DMS153 treated with DMSO at 0.1 percent for 48 hours (cell line): ENCODE results near the gene YOD1.

ENCODE experiments used
- DNase-seq: peaks from one replicate; lab custom pipeline; 2025; ENCODE audit not compliant: unreplicated experiment; lab: John Stamatoyannopoulos, UW

Gene YOD1

DNA sequence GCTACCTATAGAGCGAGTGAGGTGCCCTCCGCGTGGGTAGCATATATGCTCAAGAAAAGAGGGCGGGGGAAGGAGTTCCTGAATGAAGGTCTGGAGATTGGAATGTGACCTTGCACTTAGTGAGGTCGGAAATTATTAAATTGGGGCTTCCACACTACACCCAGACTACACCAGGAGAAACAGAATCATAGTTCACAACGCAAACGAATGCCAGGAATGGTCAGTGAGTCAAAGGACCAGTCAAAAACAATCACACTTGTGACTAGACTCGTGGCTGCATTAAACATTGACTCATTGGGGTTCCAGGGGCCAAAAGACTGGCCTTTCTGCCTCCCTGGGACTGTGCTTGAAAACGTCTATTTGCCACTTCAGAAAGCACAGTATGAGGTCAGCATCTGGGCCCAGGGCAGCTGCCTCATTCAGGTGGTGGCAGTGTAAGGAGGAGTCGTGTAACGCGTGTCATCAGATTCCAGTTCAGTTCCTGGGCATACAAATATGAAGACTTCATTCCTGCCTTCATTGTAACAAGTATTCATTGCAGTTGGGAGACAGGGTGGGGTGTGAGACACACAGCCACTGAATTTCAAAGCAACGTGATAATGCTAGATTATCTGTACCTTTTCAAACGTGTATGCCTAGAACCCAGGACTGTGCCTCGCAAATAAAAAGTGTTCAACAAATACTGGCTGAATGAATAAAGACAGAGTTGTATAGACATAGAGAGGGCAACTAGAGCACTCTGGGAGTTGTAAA, at the start of gene YOD1:
Gene YOD1 (minus strand): TSS at position 18 of the 753 bp plus-strand sequence. CDS start 178 bp downstream, outside the sequence.
- peak; percentile 63 for DNase-seq

GRCh38 chr1:207097871-207098324, 46.9 kb upstream of the YOD1 start:
- DNase-seq, result no peak

GRCh38 chr1:207093944-207094343, 42.9 kb upstream of the YOD1 start:
- DNase-seq, result no peak

DNA sequence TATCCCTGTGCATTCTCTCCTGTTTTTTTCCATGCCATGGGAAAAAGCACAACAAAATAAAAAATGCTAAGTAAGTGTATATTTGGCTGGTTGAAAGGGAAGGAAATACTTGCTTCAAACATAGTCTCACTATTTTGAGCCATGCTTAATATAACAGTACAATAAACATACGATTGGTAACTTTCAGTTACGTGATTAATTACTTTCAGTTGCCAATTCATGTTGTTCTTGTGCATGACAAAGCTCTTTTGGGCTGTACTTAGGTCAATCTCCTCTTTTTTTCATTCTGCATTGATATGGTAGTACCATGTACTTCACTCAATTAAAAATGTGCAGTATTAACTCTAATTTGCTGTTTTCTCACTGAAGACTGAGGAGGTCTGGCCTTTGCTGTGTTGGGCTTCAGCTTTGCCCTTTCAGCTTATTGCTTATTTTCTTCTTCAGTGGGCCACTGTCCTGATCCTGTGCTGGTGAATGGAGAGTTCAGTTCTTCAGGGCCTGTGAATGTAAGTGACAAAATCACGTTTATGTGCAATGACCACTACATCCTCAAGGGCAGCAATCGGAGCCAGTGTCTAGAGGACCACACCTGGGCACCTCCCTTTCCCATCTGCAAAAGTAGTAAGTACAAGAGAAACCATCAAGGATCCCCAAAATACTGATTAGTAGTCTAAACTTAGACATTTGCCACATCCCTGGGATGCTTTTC, 40.3 kb upstream of the YOD1 start:
- DNase-seq, result no peak

- DNase-seq, result no peak
Observed at GRCh38 chr1:207089627-207090355, 38.8 kb upstream of the YOD1 start.

DNA sequence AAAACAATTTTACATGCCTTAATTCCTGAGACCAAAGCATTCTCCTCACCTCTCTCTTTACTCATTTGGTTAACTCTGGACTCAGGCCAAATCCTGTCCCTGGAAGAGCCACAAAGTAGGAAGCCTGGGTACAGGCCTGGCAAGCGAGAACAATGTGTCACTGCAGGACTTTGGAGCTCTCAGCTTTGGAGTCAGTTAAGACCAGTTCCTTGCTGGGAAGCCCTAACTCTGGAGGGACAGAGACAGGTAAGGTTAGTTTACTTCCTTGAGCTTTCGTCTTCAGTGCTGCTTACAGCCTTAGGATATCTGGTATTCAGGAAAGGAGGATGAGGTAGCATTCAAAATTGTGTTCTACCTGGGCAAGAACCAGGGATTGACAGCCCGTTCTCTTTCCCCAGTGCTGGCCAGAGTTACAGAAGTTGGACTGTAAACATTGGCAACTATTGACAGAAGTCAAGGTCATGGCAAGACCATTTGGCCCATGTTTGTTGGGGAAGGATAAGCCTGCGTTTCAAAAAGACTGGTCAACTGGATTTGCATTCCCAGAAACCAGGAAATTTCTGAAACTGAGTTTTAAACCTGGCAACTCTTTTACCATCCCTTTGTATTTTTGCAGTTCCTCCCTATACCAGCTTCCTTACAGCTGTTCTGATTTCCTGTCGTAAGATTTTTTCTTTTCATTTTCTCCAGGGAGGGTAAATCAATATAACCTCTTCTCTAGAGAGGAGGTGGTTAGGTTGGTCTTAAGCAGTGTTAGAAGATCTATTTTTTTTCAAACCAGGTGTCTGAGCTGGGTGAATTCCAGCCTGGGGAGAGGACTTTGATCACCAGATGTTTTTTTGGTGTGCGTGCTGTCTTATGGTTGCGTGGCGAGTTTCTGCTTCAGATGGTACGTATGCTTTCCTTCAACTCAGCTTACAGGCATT, 38.0 kb upstream of the YOD1 start, which contains the start of gene C4BPB:
Gene C4BPB (plus strand): TSS at position 160 of the 926 bp plus-strand sequence. CDS start 672 bp downstream, at position 832.
- DNase-seq, result no peak

- DNase-seq, result no peak
Observed at GRCh38 chr1:207088161-207088560, 37.2 kb upstream of the YOD1 start.

DNA sequence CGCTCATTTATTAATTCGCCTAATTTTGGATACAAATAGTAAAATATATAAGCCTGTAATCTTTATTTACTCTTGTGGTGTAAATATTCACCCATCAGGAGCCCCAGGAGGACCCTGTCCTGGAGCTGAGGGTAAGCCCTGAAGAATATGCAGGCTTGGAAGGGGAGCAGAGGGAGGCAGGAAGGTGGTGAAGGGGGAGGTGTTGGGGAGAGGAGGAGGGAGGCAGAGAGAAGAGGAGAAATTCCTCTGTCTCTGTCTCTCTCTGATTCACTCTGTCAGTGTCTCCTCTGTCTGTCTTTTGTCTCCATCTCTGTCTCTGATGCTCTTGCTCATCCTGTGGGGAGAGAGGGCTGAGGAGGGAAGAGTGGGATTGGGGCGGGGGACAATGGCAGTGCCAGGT, 34.9 kb upstream of the YOD1 start:
- no peak for DNase-seq

DNA sequence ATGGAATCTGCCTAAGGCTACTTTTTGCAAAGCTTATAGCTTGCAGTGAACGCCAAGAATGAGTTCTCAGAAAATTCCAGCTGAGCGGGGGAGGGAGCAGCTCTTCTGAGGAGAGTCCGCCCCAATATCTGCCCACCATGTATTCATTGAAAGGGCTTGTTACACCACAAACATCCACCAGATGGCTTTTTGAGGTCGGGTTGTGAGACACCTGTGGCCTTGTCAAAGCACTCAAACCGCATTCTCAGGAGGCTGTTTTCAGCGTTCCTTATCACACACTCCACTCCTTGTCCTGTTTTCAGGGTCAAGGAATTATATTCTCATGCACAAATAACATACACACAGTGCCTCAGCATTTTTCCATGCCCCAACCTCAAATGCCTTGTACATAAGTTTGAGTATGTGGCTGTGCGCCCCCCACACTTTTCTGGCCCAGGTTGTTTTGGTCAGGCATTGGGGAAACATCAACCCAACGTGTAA, 33.7 kb upstream of the YOD1 start:
- DNase-seq, result peak; percentile 73

DNA sequence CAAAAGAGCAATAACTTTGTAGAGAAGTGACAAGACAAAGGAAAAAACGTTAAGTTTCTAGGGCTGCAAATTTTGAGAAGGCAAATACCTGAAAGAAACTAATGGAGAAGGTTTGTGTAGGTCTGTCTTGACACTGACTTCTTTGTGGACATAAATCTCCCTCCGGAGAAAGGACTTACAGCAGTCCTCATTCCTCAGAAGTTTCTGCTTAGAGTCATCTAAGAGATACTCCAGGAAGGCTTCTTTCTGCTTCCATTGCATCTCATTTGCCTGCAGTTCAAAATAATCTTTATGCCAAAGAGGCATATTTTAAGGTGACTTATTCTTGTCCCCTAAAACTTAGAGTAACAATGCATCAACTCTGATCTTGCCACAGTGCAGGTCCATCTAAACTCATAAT, 33.2 kb upstream of the YOD1 start:
- no peak for DNase-seq

- no peak for DNase-seq
Observed at GRCh38 chr1:207081806-207082205, 30.8 kb upstream of the YOD1 start.

DNA sequence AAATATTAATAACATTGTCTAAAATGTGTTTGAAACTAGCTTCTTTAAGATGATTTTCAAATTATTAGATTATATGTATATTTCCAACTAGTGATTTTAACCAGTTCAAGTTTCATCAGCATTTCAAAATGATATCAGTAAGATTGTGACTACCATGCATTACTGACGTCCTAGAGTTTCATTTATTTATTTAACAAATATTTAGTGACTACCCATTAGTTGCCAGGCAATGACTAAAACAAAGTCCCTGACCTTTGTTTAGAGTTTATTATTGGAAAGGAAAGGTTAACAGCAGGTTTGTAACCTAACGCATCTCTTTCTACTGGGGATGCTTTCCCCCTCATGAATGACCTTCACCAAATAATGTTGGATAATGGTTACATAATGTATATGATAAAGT, 30.1 kb upstream of the YOD1 start:
- DNase-seq, result no peak

GRCh38 chr1:207079706-207080241, 28.8 kb upstream of the YOD1 start:
- DNase-seq, result no peak

DNA sequence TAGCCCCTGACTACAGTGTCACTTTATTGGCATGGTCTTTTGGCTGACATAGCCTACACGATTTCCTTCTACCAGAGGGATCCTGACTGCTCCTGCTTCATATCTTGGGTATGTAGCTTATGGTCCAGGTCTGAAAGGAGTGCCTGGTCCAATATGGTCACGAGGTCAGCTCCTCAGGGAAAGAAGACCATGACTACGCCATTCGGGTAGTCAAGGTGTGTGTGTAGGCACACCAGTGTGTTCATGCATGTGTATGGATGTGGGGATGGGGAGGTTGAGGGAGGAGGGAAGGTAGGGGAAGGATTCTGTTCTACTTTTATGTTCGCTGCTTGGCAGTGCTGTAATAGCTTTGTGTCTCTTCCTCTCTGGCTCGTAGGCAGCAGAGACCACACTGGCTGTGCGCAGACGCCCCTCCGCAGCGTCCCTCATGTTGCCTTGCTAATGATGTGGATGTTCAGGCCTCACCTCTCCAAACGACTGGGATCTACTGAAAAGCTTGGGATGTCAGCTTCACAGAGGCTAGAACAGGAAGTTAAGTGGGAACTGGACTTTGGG, 27.6 kb upstream of the YOD1 start:
- no peak for DNase-seq

DNA sequence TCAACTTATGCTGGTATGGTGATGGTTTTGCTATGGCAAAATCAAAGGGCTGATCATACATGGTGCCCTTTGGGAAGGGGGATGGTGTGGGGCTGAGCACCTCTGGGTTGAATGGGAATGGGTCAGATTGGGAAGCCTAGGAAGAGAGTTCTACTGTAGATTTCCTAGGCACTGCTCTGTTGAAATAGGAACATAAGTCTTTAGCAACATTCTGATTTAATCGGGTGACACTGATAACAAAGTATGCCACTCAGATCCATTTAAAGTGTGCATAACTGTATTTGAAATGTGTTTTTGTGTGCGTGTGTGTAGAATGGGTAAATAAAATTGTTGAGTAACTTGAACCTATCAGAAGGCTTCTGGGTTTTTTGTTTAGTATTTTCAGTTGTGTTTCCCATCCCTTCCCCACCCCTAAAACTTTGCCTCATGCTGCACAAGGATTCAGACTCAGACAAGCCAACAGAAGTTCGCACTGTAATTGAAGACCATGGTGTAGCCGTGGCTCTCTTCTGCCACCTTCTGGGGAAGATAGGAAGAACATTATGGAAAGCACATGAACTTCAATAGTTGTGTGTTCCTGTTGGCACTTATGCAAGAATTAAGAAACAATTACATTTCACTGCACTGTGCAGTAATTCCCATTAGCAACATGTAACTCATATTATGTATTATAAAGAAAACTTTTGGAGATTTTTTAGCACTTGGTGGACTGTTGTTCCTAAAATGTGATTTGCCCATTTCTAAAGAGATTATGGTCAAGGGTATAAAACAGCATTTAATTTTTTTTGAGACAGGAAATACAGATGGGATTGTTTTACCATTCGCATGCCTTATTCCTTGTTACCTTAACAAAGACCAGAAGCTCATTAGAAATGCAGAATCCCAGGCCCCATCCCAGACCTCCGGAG, 26.7 kb upstream of the YOD1 start:
- peak; percentile 89 for DNase-seq

DNA sequence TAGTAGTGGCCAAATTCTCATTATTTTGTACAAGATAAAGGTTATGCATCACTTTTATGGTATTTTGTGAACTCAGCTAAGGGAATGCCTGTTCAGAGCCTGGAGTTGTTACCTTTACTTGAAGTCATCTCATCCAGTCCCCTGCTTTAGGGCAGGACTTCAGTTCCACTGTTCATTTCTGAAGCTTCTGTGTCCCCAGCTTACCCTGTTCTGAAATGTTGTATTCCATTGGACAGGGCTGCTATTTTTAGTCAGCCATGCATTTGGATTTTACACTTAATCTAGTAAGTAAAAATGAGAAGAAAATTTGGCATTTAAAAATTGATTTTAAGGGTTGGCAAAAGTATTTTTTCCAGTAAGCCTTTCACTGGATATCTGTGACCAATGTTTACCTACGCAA, 26.0 kb upstream of the YOD1 start:
- DNase-seq, result no peak

DNA sequence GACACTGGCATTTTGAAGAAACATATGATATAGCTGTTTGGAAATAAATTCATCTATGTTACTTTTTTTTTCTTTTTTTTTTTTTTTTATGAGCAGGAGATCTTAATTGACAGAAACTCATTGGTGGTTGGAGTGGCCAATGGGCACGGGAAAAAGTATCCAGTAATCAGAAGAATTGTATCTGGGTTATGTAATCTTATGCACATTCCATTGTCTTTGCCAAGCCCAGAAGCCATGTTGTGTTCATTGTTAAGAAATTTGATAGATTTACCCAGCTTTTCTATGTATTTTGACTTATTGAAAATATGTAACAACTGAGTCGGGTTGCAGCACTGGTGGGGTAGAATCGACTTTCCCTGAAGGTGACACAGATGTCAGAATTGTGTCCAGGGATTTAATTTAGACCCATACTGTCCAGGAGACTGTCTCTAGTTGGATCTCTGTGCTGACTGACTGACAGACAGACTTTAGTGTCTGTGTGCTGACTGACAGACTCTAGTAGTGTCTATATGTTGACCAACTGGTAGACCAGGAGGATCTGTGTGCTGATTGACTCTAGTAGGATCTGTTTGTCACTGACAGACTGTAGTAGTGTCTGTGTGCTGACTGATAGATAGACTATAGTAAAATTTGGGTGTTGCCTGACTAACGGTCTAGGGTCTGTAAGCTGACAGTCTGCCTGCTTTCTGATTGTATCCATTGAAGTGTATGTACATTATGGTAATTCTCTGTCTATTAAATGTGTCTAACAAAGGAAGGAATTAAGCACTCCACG, 25.4 kb upstream of the YOD1 start:
- no peak for DNase-seq
